HG02943 (cell line): ENCODE measurements around the gene PIK3AP1.
"Not testable (repeated sequence)": the region's sequence is repeated elsewhere in the genome, so short reads cannot be mapped to it uniquely, and the experiment has no call there.

Source experiments
- ATAC-seq: cut with Tn5 transposase; IDR thresholded peaks from one replicate; pipeline ENCODE4 v1.9.1; 2021; ENCODE audit warnings: mild to moderate bottlenecking, low read depth, moderate library complexity; ENCODE audit not compliant: unreplicated experiment

Gene PIK3AP1

GRCh38 chr10:96737307-96737902 is 17.1 kb upstream of the PIK3AP1 start:
- ATAC-seq, result not testable (repeated sequence)

GRCh38 chr10:96724621-96725020 is 4.3 kb upstream of the PIK3AP1 start:
- no peak for ATAC-seq

GRCh38 chr10:96721207-96721572 is 876 bp upstream of the PIK3AP1 start:
- no peak for ATAC-seq

- ATAC-seq, result no peak
Observed at GRCh38 chr10:96719850-96720421, 378 bp downstream of the PIK3AP1 start.

- ATAC-seq, result no peak
Observed at GRCh38 chr10:96719200-96719599, 1.1 kb downstream of the PIK3AP1 start.

GRCh38 chr10:96718304-96718990 is 1.9 kb downstream of the PIK3AP1 start:
- ATAC-seq, result no peak

- no peak for ATAC-seq
Observed at GRCh38 chr10:96716390-96716789, 3.9 kb downstream of the PIK3AP1 start.

- no peak for ATAC-seq
Observed at GRCh38 chr10:96714746-96715255, 5.5 kb downstream of the PIK3AP1 start.

GRCh38 chr10:96714031-96714590 is 6.2 kb downstream of the PIK3AP1 start:
- ATAC-seq, result no peak

GRCh38 chr10:96712662-96713271 is 7.5 kb downstream of the PIK3AP1 start:
- ATAC-seq, result no peak

GRCh38 chr10:96711048-96711728 is 9.1 kb downstream of the PIK3AP1 start:
- ATAC-seq, result no peak

GRCh38 chr10:96709525-96709924 is 10.8 kb downstream of the PIK3AP1 start:
- ATAC-seq, result no peak

- no peak for ATAC-seq
Observed at GRCh38 chr10:96708996-96709395, 11.3 kb downstream of the PIK3AP1 start.

- no peak for ATAC-seq
Observed at GRCh38 chr10:96708456-96708855, 11.9 kb downstream of the PIK3AP1 start.

GRCh38 chr10:96706331-96706853 is 13.9 kb downstream of the PIK3AP1 start:
- ATAC-seq, result no peak

- no peak for ATAC-seq
Observed at GRCh38 chr10:96705134-96705533, 15.2 kb downstream of the PIK3AP1 start.

- no peak for ATAC-seq
Observed at GRCh38 chr10:96704563-96704962, 15.8 kb downstream of the PIK3AP1 start.

- ATAC-seq, result no peak
Observed at GRCh38 chr10:96703358-96703757, 17.0 kb downstream of the PIK3AP1 start.

- ATAC-seq, result no peak
Observed at GRCh38 chr10:96701265-96701664, 19.0 kb downstream of the PIK3AP1 start.

GRCh38 chr10:96700374-96701099 is 19.8 kb downstream of the PIK3AP1 start:
- peak; percentile 63 for ATAC-seq
